Testis (tissue), 2 donors: ENCODE results near the gene ALDH16A1.

ENCODE experiments used
- POLR2A ChIP-seq: fragments of 450-650 bp; IDR thresholded peaks from one replicate; pipeline ENCODE4 v1.6.1; 2017; ENCODE audit warnings: antibody characterized with exemption, mild to moderate bottlenecking, moderate library complexity
- TF ChIP-seq, protein P1 (sequence below), 3 experiments: fragments of 450-650 bp in 2 of 3; fragments of 200-600 bp in 1 of 3; sonication (generic) in 1 of 3; IDR thresholded peaks; one replicate each; pipeline ENCODE4 v1.5.1; 2016 to 2019; ENCODE audit warnings: antibody characterized with exemption in 3 of 3, mild to moderate bottlenecking in 2 of 3, moderate library complexity in 1 of 3

- TF ChIP-seq POLR2A = no peak
- TF ChIP-seq, protein P1, sequence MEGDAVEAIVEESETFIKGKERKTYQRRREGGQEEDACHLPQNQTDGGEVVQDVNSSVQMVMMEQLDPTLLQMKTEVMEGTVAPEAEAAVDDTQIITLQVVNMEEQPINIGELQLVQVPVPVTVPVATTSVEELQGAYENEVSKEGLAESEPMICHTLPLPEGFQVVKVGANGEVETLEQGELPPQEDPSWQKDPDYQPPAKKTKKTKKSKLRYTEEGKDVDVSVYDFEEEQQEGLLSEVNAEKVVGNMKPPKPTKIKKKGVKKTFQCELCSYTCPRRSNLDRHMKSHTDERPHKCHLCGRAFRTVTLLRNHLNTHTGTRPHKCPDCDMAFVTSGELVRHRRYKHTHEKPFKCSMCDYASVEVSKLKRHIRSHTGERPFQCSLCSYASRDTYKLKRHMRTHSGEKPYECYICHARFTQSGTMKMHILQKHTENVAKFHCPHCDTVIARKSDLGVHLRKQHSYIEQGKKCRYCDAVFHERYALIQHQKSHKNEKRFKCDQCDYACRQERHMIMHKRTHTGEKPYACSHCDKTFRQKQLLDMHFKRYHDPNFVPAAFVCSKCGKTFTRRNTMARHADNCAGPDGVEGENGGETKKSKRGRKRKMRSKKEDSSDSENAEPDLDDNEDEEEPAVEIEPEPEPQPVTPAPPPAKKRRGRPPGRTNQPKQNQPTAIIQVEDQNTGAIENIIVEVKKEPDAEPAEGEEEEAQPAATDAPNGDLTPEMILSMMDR (IDR thresholded peaks at IDR 0.05) = no peak
These were observed 11.1 kb downstream of the ALDH16A1 start for GRCh38 chr19:49463960-49464740.
